Panc1 (cell line): ENCODE results near the gene STAT3. TPM values are rescaled to one million over a fixed set of nuclear protein-coding genes. Genes with fewer than 3 reads are reported as not detected.

Experiments used
- ATAC-seq: fragments of 200-7000 bp; cut with Tn5 transposase; 2 replicates; pipeline ENCODE4 v1.9.1; 2020; ENCODE audit warnings: mild to moderate bottlenecking, moderate library complexity
- BruUV-seq: library from RNA; stranded (reverse); fragments of 400-500 nt; replicated peaks from 2 replicates; lab custom pipeline; 2021; lab: Mats Ljungman, UMichigan
- CTCF ChIA-PET: fragments of 300-600 bp; sonication (Branson Sonifier 250); formaldehyde crosslinking; loops from one replicate; lab custom pipeline; 2022; ENCODE audit warnings: antibody characterized with exemption; lab: Charles Lee
- POLR2A ChIA-PET: fragments of 300-600 bp; sonication (Branson Sonifier 250); formaldehyde crosslinking; loops from one replicate; lab custom pipeline; 2022; ENCODE audit warnings: antibody characterized with exemption; lab: Charles Lee
- DNase-seq: peaks from one replicate; pipeline ENCODE4 v3.0.0-alpha.2; 2010; ENCODE audit warnings: low read depth, low spot score
- H3K27ac ChIP-seq: 2 replicates; pipeline ENCODE4 v1.5.1; 2011; ENCODE audit warnings: mild to moderate bottlenecking, low read length, inconsistent platforms
- H3K27me3 ChIP-seq: fragments of 200-500 bp; sonication (Bioruptor generic); 2 replicates; pipeline ENCODE4 v1.6.0; 2014; ENCODE audit warnings: low read length, inconsistent platforms; ENCODE audit not compliant: control insufficient read depth, insufficient read depth
- H3K36me3 ChIP-seq: fragments of 200-500 bp; sonication (Bioruptor generic); 2 replicates; pipeline ENCODE4 v1.5.1; 2014; ENCODE audit warnings: inconsistent platforms, mild to moderate bottlenecking, low read length, moderate library complexity; ENCODE audit not compliant: control insufficient read depth, insufficient read depth
- H3K4me1 ChIP-seq: 2 replicates; pipeline ENCODE4 v1.5.1; 2011; ENCODE audit warnings: inconsistent platforms, mild to moderate bottlenecking, low read length, moderate library complexity; ENCODE audit not compliant: control insufficient read depth, insufficient read depth
- H3K4me3 ChIP-seq, 2 experiments: 2 replicates each; pipeline ENCODE4 v1.5.1; 2011 to 2012; ENCODE audit warnings: low read depth in 2 of 2, low read length in 2 of 2, mild to moderate bottlenecking in 2 of 2, inconsistent platforms in 1 of 2, moderate library complexity in 1 of 2
- H3K9me3 ChIP-seq: fragments of 200-500 bp; sonication (Bioruptor generic); 2 replicates; pipeline ENCODE4 v1.5.1; 2014; ENCODE audit warnings: low read depth, mild to moderate bottlenecking, inconsistent platforms, low read length, moderate library complexity; ENCODE audit not compliant: control insufficient read depth, insufficient read depth
- CTCF ChIP-seq: fragments of 450-650 bp; IDR thresholded peaks from 2 replicates; pipeline ENCODE4 v1.5.1; 2017; ENCODE audit warnings: mild to moderate bottlenecking
- POLR2AphosphoS5 ChIP-seq: IDR thresholded peaks from 2 replicates; pipeline ENCODE4 v1.6.1; 2012; ENCODE audit warnings: mild to moderate bottlenecking, low read depth, low read length, moderate library complexity
- REST ChIP-seq, 2 experiments: IDR thresholded peaks; 2 replicates each; pipeline ENCODE4 v1.6.1; 2011 to 2012; ENCODE audit warnings: low read depth in 2 of 2, control low read depth in 1 of 2, low read length in 1 of 2, mild to moderate bottlenecking in 1 of 2, moderate library complexity in 1 of 2; ENCODE audit not compliant: insufficient read depth in 1 of 2
- SIN3A ChIP-seq: IDR thresholded peaks from 2 replicates; pipeline ENCODE4 v1.6.1; 2012; ENCODE audit warnings: low read depth, mild to moderate bottlenecking, low read length, moderate library complexity, borderline replicate concordance; ENCODE audit not compliant: insufficient read depth
- TCF7L2 ChIP-seq: IDR thresholded peaks from 2 replicates; pipeline ENCODE4 v1.6.1; 2011; ENCODE audit warnings: mild to moderate bottlenecking, low read depth, low read length, inconsistent platforms
- in situ Hi-C: cut with HindIII; loops from 2 replicates; pipeline ENCODE4 v1.10.0; 2016; ENCODE audit warnings: low sequenced_read_pairs, low pct_unique_long_range_greater_than_20kb
- intact Hi-C: fragments of 100-400 bp; cut with micrococcal nuclease; formaldehyde crosslinking; loops from one replicate; pipeline ENCODE4 v1.10.0; 2022; ENCODE audit not compliant: unreplicated experiment
- total RNA-seq: library from RNA; stranded (reverse); gene quantifications from one replicate; pipeline ENCODE4 v1.2.1, GENCODE V29; 2021; ENCODE audit not compliant: unreplicated experiment

Gene STAT3
- total RNA-seq, 1 experiment from 2014 or later, result 287 TPM

GRCh38 chr17:42304187-42305030 lies 83.8 kb downstream of the STAT3 start:
- no peaks in the 10 kb centered on the region for H3K4me1 ChIP-seq

GRCh38 chr17:42303694-42304093 lies 84.5 kb downstream of the STAT3 start:
- ChIA-PET CTCF (no interaction called here), POLR2A (no interaction called here)
- no peak overlapping the region for H3K4me3 ChIP-seq

More at GRCh38 chr17:42304187-42305030, 83.8 kb downstream of the STAT3 start:
- intact Hi-C loops (no loop called here), in situ Hi-C loops (no loop called here)
- ChIA-PET POLR2A (no interaction called here), CTCF (no interaction called here)
- Histone ChIP-seq H3K27ac (no peak overlapping the region), H3K27me3 (no peaks in the 10 kb centered on the region), H3K4me3 (no peak overlapping the region), H3K36me3 (no peaks in the 10 kb centered on the region), H3K9me3 (no peaks in the 10 kb centered on the region)
- ATAC-seq, result no peak
- TF ChIP-seq POLR2AphosphoS5 (no peak), SIN3A (no peak), REST (IDR thresholded peaks at IDR 0.05; ENCODE audit: insufficient read depth in 1 of 2, low read depth in 2 of 2, low read length in 1 of 2) (no peak), CTCF (no peak), TCF7L2 (no peak)
- BruUV-seq, result no TSS peak
- DNase-seq, result no peak

More at GRCh38 chr17:42303694-42304093, 84.5 kb downstream of the STAT3 start:
- DNase-seq (no peak), ATAC-seq (no peak)
- TF ChIP-seq CTCF, result no peak
- no peak for TF ChIP-seq POLR2AphosphoS5
- TF ChIP-seq SIN3A, result no peak
- TF ChIP-seq TCF7L2, result no peak
- no peak for TF ChIP-seq REST (IDR thresholded peaks at IDR 0.05; ENCODE audit: insufficient read depth in 1 of 2, low read depth in 2 of 2, low read length in 1 of 2)
- intact Hi-C loops (no loop called here), in situ Hi-C loops (no loop called here)
- BruUV-seq, result no TSS peak
- Histone ChIP-seq H3K9me3 (no peaks in the 10 kb centered on the region), H3K27me3 (no peaks in the 10 kb centered on the region), H3K36me3 (no peaks in the 10 kb centered on the region), H3K27ac (no peak overlapping the region), H3K4me1 (no peaks in the 10 kb centered on the region)
